Body of pancreas (tissue), 4 donors: ENCODE data around the gene MUC5B.

Experiments
- CTCF ChIP-seq, 7 experiments: fragments of 450-650 bp in 4 of 7; fragments of 200-600 bp in 3 of 7; sonication (generic) in 3 of 7; IDR thresholded peaks; one replicate each; pipeline ENCODE4 v1.5.1; 2016 to 2019; ENCODE audit warnings: antibody characterized with exemption in 7 of 7
- POLR2A ChIP-seq, 3 donors: fragments of 450-650 bp; IDR thresholded peaks; one replicate each; pipeline ENCODE4 v1.6.1; 2016; ENCODE audit warnings: antibody characterized with exemption in 3 of 3, mild to moderate bottlenecking in 2 of 3

GRCh38 chr11:1224491-1225385 is 1.9 kb downstream of the MUC5B start:
- TF ChIP-seq POLR2A (IDR thresholded peaks at IDR 0.05) = no peak
- TF ChIP-seq CTCF (IDR thresholded peaks at IDR 0.05) = no peak
